Neural progenitor cell (in vitro differentiated cells): Measurements from ENCODE around the gene TMEM239.

ENCODE experiments used
- EZH2phosphoT487 ChIP-seq: fragments of 200-600 bp; sonication (generic); IDR thresholded peaks from 2 replicates; pipeline ENCODE4 v1.6.1; 2017; ENCODE audit warnings: antibody characterized with exemption
- TF ChIP-seq, protein P1 (sequence below): fragments of 200-600 bp; sonication (generic); IDR thresholded peaks from 2 replicates; pipeline ENCODE4 v1.5.1; 2017; ENCODE audit warnings: antibody characterized with exemption, mild to moderate bottlenecking

DNA sequence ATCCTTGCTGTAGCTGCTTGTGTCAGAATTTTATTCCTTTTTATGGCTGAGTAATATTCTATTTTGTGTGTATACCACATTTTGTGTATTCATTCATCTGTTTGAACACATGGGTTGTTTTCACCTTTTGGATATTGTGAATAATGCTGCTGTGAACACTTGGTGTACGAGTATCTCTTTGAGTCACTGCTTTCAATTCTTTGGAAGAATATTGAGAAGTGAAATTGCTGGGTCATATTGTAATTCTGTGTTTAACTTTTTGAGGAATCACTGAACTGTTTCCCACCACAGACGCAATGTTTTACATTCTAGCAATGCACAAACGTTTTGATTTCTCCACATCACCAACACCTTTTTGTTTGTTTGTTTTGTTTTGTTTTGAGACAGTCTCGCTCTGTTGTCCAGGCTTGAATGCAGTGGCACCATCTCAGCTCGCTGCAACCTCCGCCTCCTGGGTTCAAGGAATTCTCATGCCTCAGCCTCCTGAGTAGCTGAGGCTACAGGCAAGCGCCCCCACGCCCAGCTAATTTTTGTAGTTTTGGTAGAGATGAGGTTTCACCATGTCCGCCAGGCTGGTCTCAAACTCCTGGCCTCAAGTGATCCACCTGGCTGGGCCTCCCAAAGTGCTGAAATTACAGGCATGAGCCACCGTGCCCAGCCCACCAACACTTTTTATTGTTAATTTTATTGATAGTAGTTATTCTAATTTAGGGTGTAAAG lies 37.4 kb upstream of the TMEM239 start:
- TF ChIP-seq, protein P1, sequence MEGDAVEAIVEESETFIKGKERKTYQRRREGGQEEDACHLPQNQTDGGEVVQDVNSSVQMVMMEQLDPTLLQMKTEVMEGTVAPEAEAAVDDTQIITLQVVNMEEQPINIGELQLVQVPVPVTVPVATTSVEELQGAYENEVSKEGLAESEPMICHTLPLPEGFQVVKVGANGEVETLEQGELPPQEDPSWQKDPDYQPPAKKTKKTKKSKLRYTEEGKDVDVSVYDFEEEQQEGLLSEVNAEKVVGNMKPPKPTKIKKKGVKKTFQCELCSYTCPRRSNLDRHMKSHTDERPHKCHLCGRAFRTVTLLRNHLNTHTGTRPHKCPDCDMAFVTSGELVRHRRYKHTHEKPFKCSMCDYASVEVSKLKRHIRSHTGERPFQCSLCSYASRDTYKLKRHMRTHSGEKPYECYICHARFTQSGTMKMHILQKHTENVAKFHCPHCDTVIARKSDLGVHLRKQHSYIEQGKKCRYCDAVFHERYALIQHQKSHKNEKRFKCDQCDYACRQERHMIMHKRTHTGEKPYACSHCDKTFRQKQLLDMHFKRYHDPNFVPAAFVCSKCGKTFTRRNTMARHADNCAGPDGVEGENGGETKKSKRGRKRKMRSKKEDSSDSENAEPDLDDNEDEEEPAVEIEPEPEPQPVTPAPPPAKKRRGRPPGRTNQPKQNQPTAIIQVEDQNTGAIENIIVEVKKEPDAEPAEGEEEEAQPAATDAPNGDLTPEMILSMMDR = no peak
- TF ChIP-seq EZH2phosphoT487 = no peak
